Adrenal gland (tissue), 12 donors: Measurements from ENCODE around the gene COPZ1. TPM values are rescaled to one million over a fixed set of nuclear protein-coding genes. Genes with fewer than 3 reads are reported as not detected.

ENCODE experiments used
- DNase-seq, 7 donors: peaks; one replicate each; pipeline ENCODE4 v3.0.0-alpha.2; 2019 to 2020
- H3K27ac ChIP-seq, 5 donors: fragments of 200-600 bp; sonication (generic) in 4 of 5; 1 replicate in 3 of 5; 2 replicates in 2 of 5; pipeline versions ENCODE4 v1.5.1 to v1.8.0; 2016 to 2020; ENCODE audit warnings: mild to moderate bottlenecking in 1 of 5
- H3K27me3 ChIP-seq: fragments of 200-600 bp; 2 replicates; pipeline ENCODE4 v1.8.0; 2021
- H3K36me3 ChIP-seq, 2 donors: fragments of 200-600 bp; replicated peaks in 1 of 2; 1 replicate in 1 of 2; 2 replicates in 1 of 2; pipeline versions ENCODE4 v1.5.1 to v1.8.0; 2018 to 2022
- H3K4me1 ChIP-seq, 2 donors: fragments of 200-600 bp; replicated peaks in 1 of 2; 1 replicate in 1 of 2; 2 replicates in 1 of 2; pipeline versions ENCODE4 v1.5.1 to v1.8.0; 2018 to 2021
- H3K4me3 ChIP-seq, 4 donors: fragments of 200-600 bp; sonication (generic) in 3 of 4; one replicate each; pipeline ENCODE4 v1.5.1; 2016 to 2018
- H3K9me3 ChIP-seq, 3 donors: fragments of 200-600 bp; sonication (generic) in 1 of 3; replicated peaks in 1 of 3; 1 replicate in 2 of 3; 2 replicates in 1 of 3; pipeline versions ENCODE4 v1.5.1 to v1.8.0; 2016 to 2021
- POLR2A ChIP-seq, 2 donors: fragments of 450-650 bp; IDR thresholded peaks; one replicate each; pipeline ENCODE4 v1.6.1; 2017; ENCODE audit warnings: antibody characterized with exemption in 2 of 2, mild to moderate bottlenecking in 2 of 2, moderate library complexity in 1 of 2
- WGBS, 4 donors: extraction: QIAGEN DNeasy Blood & Tissue Kit in 2 of 4; methylation state at CpG; one replicate each; pipeline versions ENCODE4 v1.1.5 to v1.1.7; 2013 to 2017; 5-methylcytosine and 5-hydroxymethylcytosine counted together
- intact Hi-C, 2 donors: fragments of 100-400 bp; cut with DNase I; formaldehyde crosslinking; loops; one replicate each; pipeline versions ENCODE4 v1.14.1 to v1.15.0; 2022 to 2023
- polyA plus RNA-seq, 3 donors: library from polyadenylated mRNA; stranded (reverse); fragments of 200-250 nt in 2 of 3; fragments of 350-450 nt in 1 of 3; fragmentation: Illumina TruSeq in 1 of 3; extraction: RNeasy Lipid Tissue Mini Kit (QIAGEN cat#74804) in 1 of 3; gene quantifications; one replicate each; pipeline ENCODE4 v1.2.3, GENCODE V29; 2013 to 2014
- total RNA-seq, 9 donors: library from RNA; depleted of rRNA in 4 of 9; stranded (reverse); fragments of >200 nt in 4 of 9; fragments of 120-200 nt in 1 of 9; fragmentation: NEBNext Ultra II Directional in 1 of 9; extraction: Animal tissue kit (Norgen Biotek cat#: 25700) in 1 of 9; gene quantifications; one replicate each; pipeline versions ENCODE4 v1.1.0 to v1.2.4, GENCODE V29; 2013 to 2023
- TF ChIP-seq, protein P1 (sequence below), 6 experiments: fragments of 450-650 bp in 4 of 6; fragments of 200-600 bp in 2 of 6; sonication (generic) in 1 of 6; IDR thresholded peaks; 1 replicate in 5 of 6; 2 replicates in 1 of 6; pipeline versions ENCODE4 v1.5.1 to v1.8.0; 2016 to 2021; ENCODE audit warnings: antibody characterized with exemption in 6 of 6, mild to moderate bottlenecking in 2 of 6, moderate library complexity in 1 of 6
- donor health status: healthy with polysubstance abuse.
- donor health status: Bipolar disorder and iron deficiency.
- donor health status: DM: yes; HTN: yes; CAD: no.
- donor health status: DM: no; HTN: no; CAD: no.
- donor health status: DM: no; HTN: no; CAD: no.
- donor health status: DM: yes; HTN: yes; CAD: no.

The COPZ1 gene
- total and polyA plus RNA-seq, 12 donors: 54.7 to 252 (median 152) TPM

- WGBS, 4 donors: 63 to 74% (median 68%) methylated on average over 3 to 8 of the region's 8 CpGs
- H3K27me3 ChIP-seq: no peaks in the 10 kb centered on the region
- H3K27ac ChIP-seq: no peak overlapping the region
- H3K4me3 ChIP-seq: no peak overlapping the region
- peaks cover 0 to 53% of the 10 kb centered on the region in 2 donors for H3K36me3 ChIP-seq
- peaks cover 31 to 44% of the 10 kb centered on the region in 2 donors for H3K4me1 ChIP-seq
- no peak for DNase-seq
- TF ChIP-seq POLR2A (IDR thresholded peaks at IDR 0.05): no peak
- TF ChIP-seq, protein P1, sequence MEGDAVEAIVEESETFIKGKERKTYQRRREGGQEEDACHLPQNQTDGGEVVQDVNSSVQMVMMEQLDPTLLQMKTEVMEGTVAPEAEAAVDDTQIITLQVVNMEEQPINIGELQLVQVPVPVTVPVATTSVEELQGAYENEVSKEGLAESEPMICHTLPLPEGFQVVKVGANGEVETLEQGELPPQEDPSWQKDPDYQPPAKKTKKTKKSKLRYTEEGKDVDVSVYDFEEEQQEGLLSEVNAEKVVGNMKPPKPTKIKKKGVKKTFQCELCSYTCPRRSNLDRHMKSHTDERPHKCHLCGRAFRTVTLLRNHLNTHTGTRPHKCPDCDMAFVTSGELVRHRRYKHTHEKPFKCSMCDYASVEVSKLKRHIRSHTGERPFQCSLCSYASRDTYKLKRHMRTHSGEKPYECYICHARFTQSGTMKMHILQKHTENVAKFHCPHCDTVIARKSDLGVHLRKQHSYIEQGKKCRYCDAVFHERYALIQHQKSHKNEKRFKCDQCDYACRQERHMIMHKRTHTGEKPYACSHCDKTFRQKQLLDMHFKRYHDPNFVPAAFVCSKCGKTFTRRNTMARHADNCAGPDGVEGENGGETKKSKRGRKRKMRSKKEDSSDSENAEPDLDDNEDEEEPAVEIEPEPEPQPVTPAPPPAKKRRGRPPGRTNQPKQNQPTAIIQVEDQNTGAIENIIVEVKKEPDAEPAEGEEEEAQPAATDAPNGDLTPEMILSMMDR (IDR thresholded peaks at IDR 0.05): no peak
- no peaks in the 10 kb centered on the region for H3K9me3 ChIP-seq
- intact Hi-C loops: no loop called here
Measured at GRCh38 chr12:54287261-54288157, 37.4 kb upstream of the COPZ1 start.

DNA sequence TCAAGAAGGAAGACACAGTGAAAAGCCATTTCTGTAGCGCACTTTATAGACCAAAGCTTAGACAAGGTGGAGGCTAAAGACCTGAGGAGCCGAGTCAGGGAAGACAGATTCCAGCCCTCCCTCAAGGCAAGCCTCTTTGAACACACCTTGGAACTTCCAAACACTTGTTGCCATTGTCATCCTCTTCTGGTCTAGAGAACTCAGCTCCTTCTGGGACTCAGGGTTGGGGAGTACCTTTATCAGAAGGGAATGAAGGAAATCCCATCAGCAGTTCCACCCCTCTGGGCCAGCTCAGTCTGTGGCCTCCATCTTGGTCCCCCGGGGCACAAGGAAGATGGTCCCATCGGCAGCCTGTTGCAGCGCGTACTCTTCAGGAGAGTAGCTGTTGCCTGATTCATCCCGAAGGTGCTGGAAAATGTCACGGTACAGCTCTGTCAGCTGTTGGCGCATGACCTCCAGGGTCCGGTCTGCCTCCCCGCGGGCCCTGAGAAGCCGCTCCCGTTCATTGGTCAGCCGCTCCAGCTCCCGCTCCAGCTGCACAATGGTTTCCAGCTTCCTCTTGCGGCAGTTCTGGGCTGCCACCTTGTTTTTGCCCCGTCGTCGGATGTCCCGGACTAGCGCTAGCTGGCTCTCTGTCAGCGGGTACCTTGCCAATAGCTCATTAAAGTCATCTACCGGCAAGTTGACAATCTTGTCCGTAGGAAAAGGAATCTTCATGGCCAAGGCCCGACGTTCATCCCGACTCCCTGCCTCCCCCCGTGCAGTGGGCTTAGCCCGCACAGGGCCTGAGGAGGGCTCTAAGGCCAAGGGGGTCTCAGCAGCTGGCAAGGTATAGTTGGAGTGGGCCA is 32.6 kb upstream of the COPZ1 start:
- no peak overlapping the region for H3K4me3 ChIP-seq
- no peak overlapping the region for H3K27ac ChIP-seq
- TF ChIP-seq, protein P1 (IDR thresholded peaks at IDR 0.05): no peak
- TF ChIP-seq POLR2A (IDR thresholded peaks at IDR 0.05): no peak
- no peaks in the 10 kb centered on the region for H3K4me1 ChIP-seq
- H3K9me3 ChIP-seq: no peaks in the 10 kb centered on the region
- DNase-seq: no peak
- H3K36me3 ChIP-seq: peaks cover 0 to 12% of the 10 kb centered on the region in 2 donors
- intact Hi-C loops: loop anchor here (5.0 to 10.0 kb wide), 2 partner anchors 72 to 75 kb away; partner anchors contain the start of gene GPR84 (in 1 of the 2)
- 92 to 96% (median 93%) methylated on average over 25 to 30 of the region's 30 CpGs for WGBS, 4 donors
- no peaks in the 10 kb centered on the region for H3K27me3 ChIP-seq

DNA sequence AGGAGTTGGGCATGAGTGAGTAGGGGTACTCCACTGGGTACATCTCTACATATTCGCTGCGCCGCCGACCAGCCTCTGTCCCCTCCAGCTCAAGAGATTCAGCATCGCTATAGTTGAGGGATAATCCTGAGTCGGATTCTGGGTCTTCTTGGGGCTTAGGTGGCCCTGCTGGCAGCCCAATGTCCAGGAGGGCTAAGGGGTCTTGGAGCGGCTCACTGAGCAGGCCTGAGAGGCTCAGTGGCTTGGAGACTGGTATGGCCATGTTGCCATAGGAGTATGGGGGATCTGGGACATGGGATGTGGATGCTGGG is 32.0 kb upstream of the COPZ1 start:
- 98 to 100% (median 98%) methylated on average over 7 of the region's 7 CpGs for WGBS, 4 donors
- no peak for DNase-seq
- intact Hi-C loops: loop anchor here (5.0 to 10.0 kb wide), 2 partner anchors 72 to 74 kb away; partner anchors contain the start of gene GPR84 (in 1 of the 2)
- Histone ChIP-seq H3K4me3 (no peak overlapping the region), H3K36me3 (peaks cover 0 to 6% of the 10 kb centered on the region in 2 donors), H3K27ac (no peak overlapping the region), H3K9me3 (no peaks in the 10 kb centered on the region), H3K4me1 (no peaks in the 10 kb centered on the region), H3K27me3 (no peaks in the 10 kb centered on the region)
- TF ChIP-seq, protein P1 (IDR thresholded peaks at IDR 0.05): no peak
- no peak for TF ChIP-seq POLR2A (IDR thresholded peaks at IDR 0.05)
